Measurements from ENCODE around the gene PSMA7.

The PSMA7 gene

DNA sequence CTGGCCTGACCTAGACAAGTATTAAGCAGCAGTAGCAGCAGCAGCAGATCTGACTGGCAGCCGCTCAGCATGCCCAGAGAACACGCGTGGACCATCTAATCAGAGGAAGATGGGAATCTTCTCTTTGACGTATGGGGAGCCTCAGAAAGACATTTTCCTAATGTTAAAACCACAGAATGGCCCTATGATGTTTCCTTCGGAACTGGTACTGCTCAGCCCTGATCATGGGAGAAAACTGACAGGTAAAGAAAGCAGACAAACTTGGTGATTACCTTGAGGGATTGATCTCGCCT, 6.2 kb downstream of the PSMA7 start:
- TF ChIP-seq, protein P1, sequence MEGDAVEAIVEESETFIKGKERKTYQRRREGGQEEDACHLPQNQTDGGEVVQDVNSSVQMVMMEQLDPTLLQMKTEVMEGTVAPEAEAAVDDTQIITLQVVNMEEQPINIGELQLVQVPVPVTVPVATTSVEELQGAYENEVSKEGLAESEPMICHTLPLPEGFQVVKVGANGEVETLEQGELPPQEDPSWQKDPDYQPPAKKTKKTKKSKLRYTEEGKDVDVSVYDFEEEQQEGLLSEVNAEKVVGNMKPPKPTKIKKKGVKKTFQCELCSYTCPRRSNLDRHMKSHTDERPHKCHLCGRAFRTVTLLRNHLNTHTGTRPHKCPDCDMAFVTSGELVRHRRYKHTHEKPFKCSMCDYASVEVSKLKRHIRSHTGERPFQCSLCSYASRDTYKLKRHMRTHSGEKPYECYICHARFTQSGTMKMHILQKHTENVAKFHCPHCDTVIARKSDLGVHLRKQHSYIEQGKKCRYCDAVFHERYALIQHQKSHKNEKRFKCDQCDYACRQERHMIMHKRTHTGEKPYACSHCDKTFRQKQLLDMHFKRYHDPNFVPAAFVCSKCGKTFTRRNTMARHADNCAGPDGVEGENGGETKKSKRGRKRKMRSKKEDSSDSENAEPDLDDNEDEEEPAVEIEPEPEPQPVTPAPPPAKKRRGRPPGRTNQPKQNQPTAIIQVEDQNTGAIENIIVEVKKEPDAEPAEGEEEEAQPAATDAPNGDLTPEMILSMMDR (IDR thresholded peaks at IDR 0.05; ENCODE audit: insufficient read depth, low read depth, low read length, missing control alignments): no peak
- DNase-seq (ENCODE audit: low read depth): no peak
- no peak overlapping the region for H3K4me3 ChIP-seq (ENCODE audit: low read length)

DNA sequence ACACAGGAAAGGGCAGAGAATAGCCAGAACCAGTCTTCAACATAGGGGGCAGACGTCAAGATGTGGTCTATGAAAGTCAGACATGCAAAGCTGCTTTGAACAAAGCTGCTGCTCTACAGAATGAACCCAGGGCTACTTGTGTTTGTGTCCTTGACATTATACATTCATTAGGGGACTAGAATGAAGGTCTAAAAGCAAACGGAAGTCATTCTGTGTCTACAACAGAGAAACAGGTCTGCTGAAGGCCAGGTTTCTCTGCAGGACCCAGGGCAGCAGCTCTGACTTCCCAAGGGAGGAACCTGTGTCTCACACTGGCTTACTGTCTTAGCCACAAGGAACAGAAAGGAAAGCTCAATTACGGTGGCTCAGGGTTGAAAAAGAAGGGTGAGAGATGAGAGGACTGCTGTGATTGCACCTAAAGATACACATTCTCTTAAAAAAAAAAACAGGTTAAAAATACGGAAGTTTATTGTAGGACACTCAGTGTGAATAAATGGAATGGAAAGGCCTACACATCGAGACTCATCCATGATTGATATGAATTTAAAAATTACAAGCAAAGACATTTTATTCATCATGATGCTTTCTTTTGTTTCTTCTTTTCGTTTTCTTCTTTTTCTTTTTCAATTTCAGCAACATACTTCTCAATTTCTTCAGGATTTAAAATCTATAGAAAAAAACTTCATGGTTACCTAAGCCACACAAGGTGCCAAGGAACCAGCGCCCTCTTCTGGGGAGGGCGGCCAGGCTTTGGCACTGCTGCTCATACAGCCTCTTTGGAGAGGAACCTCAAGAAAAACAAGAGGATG, 6.7 kb downstream of the PSMA7 start:
- peak; percentile 79 for DNase-seq (ENCODE audit: low read depth)
- TF ChIP-seq, protein P1 (IDR thresholded peaks at IDR 0.05; ENCODE audit: insufficient read depth, low read depth, low read length, missing control alignments): peak; percentile 96

DNA sequence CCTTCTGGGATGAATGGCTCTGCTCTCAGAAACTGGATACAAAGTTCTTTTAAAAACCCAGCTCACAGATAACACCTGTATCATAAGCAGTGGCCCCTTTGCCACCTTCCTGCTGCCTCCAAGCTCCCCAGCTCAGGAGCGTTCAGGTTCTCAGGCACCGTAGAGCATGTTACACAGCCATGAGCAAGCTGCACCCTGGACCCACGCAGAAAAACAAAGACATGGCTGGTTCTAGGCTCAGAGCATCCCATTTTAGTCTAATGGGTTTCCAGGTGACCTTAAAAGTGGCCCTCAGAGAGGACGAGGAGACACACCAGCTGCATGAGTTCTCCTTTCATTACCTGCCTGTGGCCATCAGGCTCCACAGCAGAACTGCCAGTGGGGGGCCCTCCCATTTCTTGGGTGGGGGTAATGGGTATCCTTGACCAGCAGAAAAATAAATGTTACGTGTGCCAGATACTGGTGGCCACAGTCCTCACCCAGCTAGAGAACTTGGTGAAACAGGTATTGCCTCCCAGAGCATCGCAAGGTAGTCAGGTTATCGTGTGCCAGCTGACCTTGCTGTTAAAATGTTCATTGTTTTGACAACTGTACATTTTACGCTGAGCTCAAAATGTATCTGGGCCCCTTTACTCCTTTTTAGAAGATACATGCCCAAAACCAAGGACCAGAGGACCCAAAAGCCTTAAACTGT, 7.5 kb downstream of the PSMA7 start:
- TF ChIP-seq, protein P1 (IDR thresholded peaks at IDR 0.05; ENCODE audit: insufficient read depth, low read depth, low read length, missing control alignments): no peak
- H3K4me3 ChIP-seq (ENCODE audit: low read length): no peak overlapping the region
- no peak for DNase-seq (ENCODE audit: low read depth)

More for the DNA sequence above, 6.7 kb downstream of the PSMA7 start:
- no peak overlapping the region for H3K4me3 ChIP-seq (ENCODE audit: low read length)

DNA sequence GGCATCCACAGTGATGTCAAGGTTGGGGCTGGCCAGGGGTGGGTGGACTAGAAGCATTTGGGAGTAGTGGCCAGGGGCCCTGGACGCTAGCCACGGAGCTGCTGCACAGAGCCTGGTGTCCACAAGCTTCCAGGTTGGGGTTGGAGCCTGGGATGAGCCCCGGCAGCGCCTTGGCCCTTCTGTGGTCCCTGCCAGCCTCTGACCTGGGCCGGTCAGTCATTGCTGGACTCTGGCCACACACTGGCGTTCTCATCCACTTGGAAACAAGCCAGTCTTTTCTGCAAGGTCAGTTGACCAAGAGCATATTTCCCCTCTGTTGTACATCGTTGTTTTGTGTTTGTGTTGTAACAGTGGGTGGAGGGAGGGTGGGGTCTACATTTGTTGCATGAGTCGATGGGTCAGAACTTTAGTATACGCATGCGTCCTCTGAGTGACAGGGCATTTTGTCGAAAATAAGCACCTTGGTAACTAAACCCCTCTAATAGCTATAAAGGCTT, 8.4 kb downstream of the PSMA7 start:
- TF ChIP-seq, protein P1 (IDR thresholded peaks at IDR 0.05; ENCODE audit: insufficient read depth, low read depth, low read length, missing control alignments): no peak
- H3K4me3 ChIP-seq (ENCODE audit: low read length): no peak overlapping the region
- no peak for DNase-seq (ENCODE audit: low read depth)

DNA sequence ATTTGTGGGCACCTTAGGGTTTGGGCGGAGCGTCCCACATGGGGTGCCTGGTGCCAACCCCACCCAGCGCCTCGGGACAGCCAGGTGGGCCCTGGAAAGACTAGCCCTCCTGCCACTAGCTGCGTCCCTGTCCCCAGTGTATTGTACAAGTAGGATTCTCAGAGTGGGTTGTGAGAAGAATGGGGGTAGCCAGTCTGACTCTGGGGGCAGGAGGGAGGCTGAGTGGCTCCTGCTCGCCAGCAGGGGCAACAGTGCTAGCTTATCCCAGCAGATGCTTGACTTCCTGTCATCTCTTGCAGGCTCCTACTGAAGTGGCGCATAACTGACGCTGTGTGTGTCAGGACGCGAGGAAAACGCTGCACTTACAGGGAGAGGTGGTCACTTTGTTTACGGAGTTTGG, 9.3 kb downstream of the PSMA7 start:
- no peak for DNase-seq (ENCODE audit: low read depth)
- TF ChIP-seq, protein P1 (IDR thresholded peaks at IDR 0.05; ENCODE audit: insufficient read depth, low read depth, low read length, missing control alignments): no peak
- H3K4me3 ChIP-seq (ENCODE audit: low read length): no peak overlapping the region

DNA sequence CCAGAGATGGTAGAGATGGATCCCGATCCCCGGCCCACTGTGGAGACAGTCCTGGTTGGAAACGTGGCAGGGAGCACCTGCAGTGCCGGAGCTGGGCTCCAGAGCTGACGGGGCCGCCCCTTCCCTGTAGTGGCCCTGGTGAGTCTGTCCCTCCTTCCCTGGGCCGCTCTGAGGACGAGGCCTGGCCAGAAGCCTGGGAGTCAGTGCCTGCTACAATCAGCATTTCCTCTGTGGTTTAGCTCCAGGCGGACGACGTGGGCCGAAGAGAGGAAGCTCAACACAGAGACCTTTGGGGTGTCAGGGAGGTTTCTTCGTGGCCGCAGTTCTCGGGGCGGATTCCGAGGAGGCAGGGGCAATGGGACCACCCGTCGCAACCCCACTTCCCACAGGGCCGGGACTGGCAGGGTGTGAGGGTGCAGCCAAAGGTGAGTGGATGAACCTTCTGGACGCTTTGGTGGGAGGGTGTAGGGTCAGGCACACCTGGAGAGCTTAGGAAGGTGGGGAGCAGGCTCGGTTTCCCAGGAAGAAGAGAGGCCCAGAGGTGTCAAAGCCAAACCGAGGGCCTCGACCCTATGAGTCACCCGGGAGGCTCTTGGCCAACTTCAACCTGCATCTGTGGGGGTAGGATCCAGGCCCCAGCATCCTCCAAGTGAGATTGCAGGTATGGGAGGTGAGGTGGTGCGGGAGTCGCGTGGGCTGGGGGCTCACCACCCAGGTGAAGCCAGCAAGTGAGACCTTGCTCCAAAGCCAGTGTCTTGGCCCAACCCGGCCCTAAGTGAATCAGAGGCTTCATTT, 9.9 kb downstream of the PSMA7 start:
- no peak for DNase-seq (ENCODE audit: low read depth)
- TF ChIP-seq, protein P1 (IDR thresholded peaks at IDR 0.05; ENCODE audit: insufficient read depth, low read depth, low read length, missing control alignments): no peak

More for the DNA sequence above, 9.9 kb downstream of the PSMA7 start:
- no peak overlapping the region for H3K4me3 ChIP-seq (ENCODE audit: low read length)

Measured in epithelial cell of esophagus (primary cell).